Epidermal melanocyte (primary cell): Measurements from ENCODE around the gene FAM131C.
"Not testable (repeated sequence)": the region's sequence is repeated elsewhere in the genome, so short reads cannot be mapped to it uniquely, and the experiment has no call there.

Experiments used
- DNase-seq: peaks from one replicate; pipeline ENCODE4 v3.0.0; 2011; ENCODE audit warnings: low spot score; ENCODE audit not compliant: insufficient read length

The FAM131C gene

GRCh38 chr1:16061989-16062686, 11.3 kb downstream of the FAM131C start:
- not testable (repeated sequence) for DNase-seq

- DNase-seq = no peak
Measured at GRCh38 chr1:16061266-16061665, 12.2 kb downstream of the FAM131C start.

GRCh38 chr1:16058394-16059120, 14.9 kb downstream of the FAM131C start:
- DNase-seq = not testable (repeated sequence)

- not testable (repeated sequence) for DNase-seq
Measured at GRCh38 chr1:16057314-16057915, 16.0 kb downstream of the FAM131C start.

GRCh38 chr1:16056521-16056912, 16.9 kb downstream of the FAM131C start:
- DNase-seq = not testable (repeated sequence)

- DNase-seq = peak; percentile 88
Measured at GRCh38 chr1:16055613-16056520, 17.6 kb downstream of the FAM131C start.

- no peak for DNase-seq
Measured at GRCh38 chr1:16054598-16055540, 18.6 kb downstream of the FAM131C start.

- no peak for DNase-seq
Measured at GRCh38 chr1:16053781-16054502, 19.5 kb downstream of the FAM131C start.

GRCh38 chr1:16051949-16052348, 21.5 kb downstream of the FAM131C start:
- not testable (repeated sequence) for DNase-seq

GRCh38 chr1:16051039-16051438, 22.4 kb downstream of the FAM131C start:
- DNase-seq = no peak

GRCh38 chr1:16050328-16050727, 23.1 kb downstream of the FAM131C start:
- DNase-seq = no peak

GRCh38 chr1:16048573-16049189, 24.8 kb downstream of the FAM131C start:
- no peak for DNase-seq

- no peak for DNase-seq
Measured at GRCh38 chr1:16047791-16048475, 25.5 kb downstream of the FAM131C start.

- DNase-seq = no peak
Measured at GRCh38 chr1:16046842-16047241, 26.6 kb downstream of the FAM131C start.

- DNase-seq = no peak
Measured at GRCh38 chr1:16043950-16044349, 29.5 kb downstream of the FAM131C start.

GRCh38 chr1:16043521-16043920, 29.9 kb downstream of the FAM131C start, which contains the start of gene CLCNKB:
Gene CLCNKB (plus strand): TSS chr1:16043782. CDS start chr1:16044493, 711 bp downstream.
- DNase-seq = no peak

- DNase-seq = not testable (repeated sequence)
Measured at GRCh38 chr1:16042654-16043053, 30.8 kb downstream of the FAM131C start.

- DNase-seq = no peak
Measured at GRCh38 chr1:16042096-16042495, 31.4 kb downstream of the FAM131C start.
